GM19238 (cell line): ENCODE measurements around the gene PCDHGA6.

Source experiments
- DNase-seq: peaks from one replicate; pipeline ENCODE4 v3.0.0; 2011; ENCODE audit warnings: low spot score; ENCODE audit not compliant: insufficient read length

The PCDHGA6 gene

GRCh38 chr5:141419074-141419880 lies 45.6 kb downstream of the PCDHGA6 start:
- DNase-seq: no peak

- DNase-seq: no peak
Measured at GRCh38 chr5:141420855-141421488, 47.3 kb downstream of the PCDHGA6 start, which contains the start of gene PCDHGA11. TSS of gene PCDHGA11 (plus strand) at chr5:141421051. CDS start at chr5:141421228, 177 bp downstream.

GRCh38 chr5:141421489-141421855 lies 47.8 kb downstream of the PCDHGA6 start:
- no peak for DNase-seq

- DNase-seq: no peak
Measured at GRCh38 chr5:141422742-141423291, 49.1 kb downstream of the PCDHGA6 start.

- DNase-seq: no peak
Measured at GRCh38 chr5:141427783-141428426, 54.2 kb downstream of the PCDHGA6 start.
